ENCODE results near the gene CTIF.

Gene CTIF

DNA sequence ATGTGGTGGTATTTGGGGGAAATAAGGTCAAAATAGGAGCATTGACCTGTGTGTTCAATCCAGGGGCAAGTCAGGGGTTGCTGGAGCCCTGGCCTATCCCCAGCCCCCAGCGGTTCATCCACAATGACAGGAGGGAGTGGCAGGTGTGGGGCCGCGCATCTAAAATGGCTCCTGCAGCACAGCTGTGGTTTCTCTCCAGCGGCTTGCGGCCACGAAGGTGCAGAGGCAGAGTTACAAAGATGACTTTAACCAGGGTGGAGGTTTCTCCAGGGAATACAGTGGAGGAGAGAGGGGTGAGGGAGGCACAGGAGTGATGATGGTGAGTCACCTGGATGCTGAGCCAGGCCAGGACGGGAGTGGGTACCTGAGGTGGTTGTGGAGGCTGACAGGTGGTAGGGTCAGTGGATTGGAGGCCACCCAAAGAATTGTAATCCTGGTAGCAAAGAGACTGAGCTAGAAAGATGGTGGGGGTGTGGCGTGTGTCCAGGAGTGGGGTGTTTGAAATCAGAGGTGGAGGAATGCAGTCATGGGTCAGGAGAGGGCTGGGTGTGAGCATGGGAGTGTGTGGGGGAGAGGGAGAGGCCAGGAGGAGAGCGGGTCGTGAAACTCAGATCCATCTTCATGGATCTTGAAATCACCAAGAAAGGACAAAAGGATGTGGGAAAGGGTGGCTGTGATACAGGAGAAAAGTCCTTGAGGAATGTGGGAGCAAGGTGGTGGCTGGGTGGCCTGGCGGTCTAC, 83.2 kb downstream of the CTIF start:
- TF ChIP-seq, protein P1, sequence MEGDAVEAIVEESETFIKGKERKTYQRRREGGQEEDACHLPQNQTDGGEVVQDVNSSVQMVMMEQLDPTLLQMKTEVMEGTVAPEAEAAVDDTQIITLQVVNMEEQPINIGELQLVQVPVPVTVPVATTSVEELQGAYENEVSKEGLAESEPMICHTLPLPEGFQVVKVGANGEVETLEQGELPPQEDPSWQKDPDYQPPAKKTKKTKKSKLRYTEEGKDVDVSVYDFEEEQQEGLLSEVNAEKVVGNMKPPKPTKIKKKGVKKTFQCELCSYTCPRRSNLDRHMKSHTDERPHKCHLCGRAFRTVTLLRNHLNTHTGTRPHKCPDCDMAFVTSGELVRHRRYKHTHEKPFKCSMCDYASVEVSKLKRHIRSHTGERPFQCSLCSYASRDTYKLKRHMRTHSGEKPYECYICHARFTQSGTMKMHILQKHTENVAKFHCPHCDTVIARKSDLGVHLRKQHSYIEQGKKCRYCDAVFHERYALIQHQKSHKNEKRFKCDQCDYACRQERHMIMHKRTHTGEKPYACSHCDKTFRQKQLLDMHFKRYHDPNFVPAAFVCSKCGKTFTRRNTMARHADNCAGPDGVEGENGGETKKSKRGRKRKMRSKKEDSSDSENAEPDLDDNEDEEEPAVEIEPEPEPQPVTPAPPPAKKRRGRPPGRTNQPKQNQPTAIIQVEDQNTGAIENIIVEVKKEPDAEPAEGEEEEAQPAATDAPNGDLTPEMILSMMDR (IDR thresholded peaks at IDR 0.05) = no peak

DNA sequence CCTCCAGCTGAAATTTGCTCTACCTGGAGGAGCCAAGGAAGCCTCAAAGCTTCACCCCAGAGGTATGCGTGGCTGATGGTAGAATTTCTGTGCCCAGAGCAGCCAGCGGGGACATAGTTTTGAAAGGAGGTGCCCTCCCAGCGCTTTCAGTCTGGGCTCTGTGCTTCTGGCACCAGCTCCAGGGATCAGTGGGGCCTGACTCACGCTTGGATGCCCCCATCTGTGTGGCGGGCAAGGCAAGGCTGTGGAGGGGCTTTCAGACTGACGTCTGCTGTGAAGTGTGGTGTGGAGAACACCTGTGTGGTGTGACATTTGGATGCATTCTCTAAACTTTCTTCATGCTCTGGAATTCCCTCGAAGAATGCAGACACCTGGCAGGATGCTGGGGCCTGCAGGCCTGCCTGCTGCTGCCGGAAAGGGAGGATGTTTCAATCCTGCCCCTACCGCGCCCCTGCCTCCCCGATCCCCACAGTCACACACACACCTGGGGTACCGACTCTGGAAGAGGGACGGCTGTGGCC, 84.1 kb downstream of the CTIF start:
- TF ChIP-seq, protein P1 (IDR thresholded peaks at IDR 0.05) = no peak

DNA sequence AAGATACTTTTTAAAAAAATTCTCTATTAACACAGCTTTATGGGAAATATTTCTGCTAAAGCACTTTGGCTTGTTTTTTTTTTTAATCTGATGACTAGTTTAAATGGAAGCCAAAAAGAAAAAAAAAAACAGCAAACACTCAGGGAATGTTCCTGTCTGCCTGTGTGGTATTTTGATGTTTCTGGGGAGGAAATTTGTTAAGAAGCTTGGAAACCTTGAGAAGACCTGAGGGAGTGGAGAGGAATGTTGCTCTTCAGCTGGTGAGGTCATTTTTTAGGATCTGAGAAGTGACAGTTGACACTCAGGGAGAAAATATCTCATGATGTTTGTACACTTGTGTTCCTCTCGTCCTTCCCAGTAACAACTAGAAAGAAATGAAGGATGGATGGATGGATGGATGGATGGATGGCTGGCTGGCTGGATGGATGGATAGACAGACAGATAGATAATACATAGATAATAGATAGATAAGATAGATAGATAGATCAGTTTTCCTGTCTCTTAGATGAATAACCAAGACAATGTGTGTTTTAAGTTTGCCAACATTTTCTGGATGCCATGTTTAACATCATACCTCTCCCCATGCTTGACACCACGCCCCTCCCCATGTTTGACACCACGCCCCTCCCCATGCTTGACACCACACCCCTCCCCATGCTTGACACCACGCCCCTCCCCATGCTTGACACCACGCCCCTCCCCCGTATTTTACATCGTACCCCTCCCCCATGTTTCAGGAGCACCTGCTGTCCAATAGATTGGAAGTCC, 84.8 kb downstream of the CTIF start:
- TF ChIP-seq, protein P1 (IDR thresholded peaks at IDR 0.05) = no peak

DNA sequence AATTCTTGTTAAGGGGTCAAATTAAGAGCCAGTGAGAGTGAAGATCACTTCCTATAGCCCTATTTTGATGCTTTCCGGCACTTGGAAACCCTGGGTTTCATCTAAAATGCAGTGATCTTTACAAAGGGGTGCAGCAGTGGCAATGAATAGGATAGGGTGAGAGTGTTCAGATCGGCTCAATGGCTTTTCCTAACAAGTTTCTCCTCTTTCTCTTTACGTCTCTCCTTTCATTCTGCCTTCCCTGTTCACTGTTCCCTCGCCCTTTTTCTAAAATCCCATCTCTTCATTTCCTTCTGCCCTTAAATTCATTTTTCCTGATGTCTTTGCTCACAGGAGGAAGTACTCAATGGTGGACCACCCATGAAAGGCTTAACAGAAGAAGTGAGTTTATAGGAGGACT, 86.0 kb downstream of the CTIF start:
- TF ChIP-seq, protein P1 (IDR thresholded peaks at IDR 0.05) = no peak

DNA sequence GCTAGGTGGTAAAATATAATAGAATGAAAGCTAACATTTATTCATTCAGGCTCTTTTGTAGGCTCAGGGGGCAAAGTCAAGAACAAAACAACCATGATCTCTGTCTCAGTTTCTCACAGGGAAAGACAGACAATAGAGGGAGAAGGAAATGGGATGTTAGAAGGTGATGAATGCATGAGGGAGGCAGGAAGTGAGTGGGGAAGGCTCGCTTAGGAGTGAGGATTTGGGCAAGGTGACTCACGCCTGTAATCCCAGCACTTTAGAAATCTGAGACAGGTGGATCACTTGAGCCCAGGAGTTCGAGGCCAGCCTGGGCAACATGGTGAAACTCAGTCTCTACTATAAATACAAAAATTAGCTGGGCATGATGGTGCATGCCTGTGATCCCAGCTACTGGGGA, 88.4 kb downstream of the CTIF start:
- TF ChIP-seq, protein P1 (IDR thresholded peaks at IDR 0.05) = no peak

DNA sequence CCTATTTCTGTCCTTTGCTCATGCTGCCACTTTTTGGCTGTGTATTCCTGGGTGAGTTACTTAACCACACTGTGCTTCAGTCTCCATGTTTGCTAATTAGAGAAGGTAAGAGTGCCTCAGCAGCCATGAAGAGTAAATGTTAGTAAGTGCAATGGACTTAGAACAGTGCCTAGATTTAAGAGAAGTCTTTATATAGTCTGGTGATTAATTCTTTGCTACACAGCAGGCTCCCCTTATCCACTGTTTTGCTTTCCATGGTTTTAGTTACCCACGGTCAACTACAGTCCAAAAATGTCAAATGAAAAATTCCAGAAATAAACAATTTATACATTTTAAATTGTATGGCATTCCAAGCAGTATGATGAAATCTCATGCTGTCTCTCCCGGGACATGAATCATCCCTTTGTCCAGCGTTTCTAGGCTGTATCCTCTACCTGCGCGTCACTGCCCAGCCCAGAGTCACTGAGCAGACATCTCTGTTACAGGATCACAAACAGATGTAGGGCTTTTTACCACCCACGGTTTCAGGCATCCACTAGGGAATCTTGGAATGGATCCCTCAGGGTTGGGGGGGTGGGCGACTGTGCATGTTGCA, 91.0 kb downstream of the CTIF start:
- TF ChIP-seq, protein P1 (IDR thresholded peaks at IDR 0.05) = no peak

DNA sequence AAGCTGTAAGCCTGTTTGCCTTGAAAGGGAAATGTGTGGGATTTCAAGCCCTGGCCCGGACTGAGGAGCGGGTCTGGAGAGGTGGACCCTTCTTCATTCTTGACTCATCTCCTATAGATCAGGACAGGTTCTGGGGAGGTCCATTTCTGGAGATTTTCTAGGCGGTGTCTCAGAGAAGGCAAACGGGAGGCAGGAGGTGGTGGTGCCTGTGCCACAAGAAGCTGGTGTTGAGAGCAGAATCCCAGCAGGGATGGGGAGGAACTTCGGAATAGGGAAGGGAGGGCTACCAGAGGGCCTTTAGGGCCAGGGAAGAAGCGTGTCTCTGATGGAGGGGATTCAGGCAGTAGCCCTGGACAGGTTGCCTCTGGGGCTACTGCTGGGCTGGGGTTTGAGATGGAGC, 93.0 kb downstream of the CTIF start:
- TF ChIP-seq, protein P1 (IDR thresholded peaks at IDR 0.05) = no peak

Data from LNCAP (cell line).